Neural progenitor cell (in vitro differentiated cells): Measurements from ENCODE around the gene EN2. TPM values are rescaled to one million over a fixed set of nuclear protein-coding genes. Genes with fewer than 3 reads are reported as not detected.

Experiments
- DNase-seq: peaks from one replicate; pipeline ENCODE4 v3.0.0-alpha.2; 2016; ENCODE audit warnings: low spot score
- H2AFZ ChIP-seq: fragments of 200-600 bp; sonication (generic); replicated peaks from 2 replicates; pipeline ENCODE4 v1.6.1; 2016; ENCODE audit warnings: antibody characterized with exemption
- H3F3A ChIP-seq: fragments of 200-600 bp; sonication (generic); 2 replicates; pipeline ENCODE4 v1.6.1; 2016; ENCODE audit warnings: antibody characterized with exemption, low read depth
- H3K27ac ChIP-seq: fragments of 200-600 bp; sonication (generic); 2 replicates; pipeline ENCODE4 v1.5.1; 2016; ENCODE audit warnings: mild to moderate bottlenecking
- H3K27me3 ChIP-seq: fragments of 200-600 bp; sonication (generic); 2 replicates; pipeline ENCODE4 v1.6.1; 2016; ENCODE audit warnings: mild to moderate bottlenecking, moderate library complexity
- H3K36me3 ChIP-seq: fragments of 200-600 bp; sonication (generic); 2 replicates; pipeline ENCODE4 v1.5.1; 2016
- H3K4me1 ChIP-seq: fragments of 200-600 bp; sonication (generic); 2 replicates; pipeline ENCODE4 v1.6.1; 2016; ENCODE audit warnings: mixed run types
- H3K4me2 ChIP-seq: fragments of 200-600 bp; sonication (generic); 2 replicates; pipeline ENCODE4 v1.6.1; 2016
- H3K4me3 ChIP-seq: fragments of 200-600 bp; sonication (generic); 2 replicates; pipeline ENCODE4 v1.5.1; 2016
- H3K79me2 ChIP-seq: fragments of 200-600 bp; sonication (generic); 2 replicates; pipeline ENCODE4 v1.6.1; 2016; ENCODE audit warnings: low read depth
- H3K9ac ChIP-seq: fragments of 200-600 bp; sonication (generic); 2 replicates; pipeline ENCODE4 v1.6.1; 2016
- H3K9me3 ChIP-seq: fragments of 200-600 bp; sonication (generic); 2 replicates; pipeline ENCODE4 v1.5.1; 2016; ENCODE audit warnings: low read depth
- H4K20me1 ChIP-seq: fragments of 200-600 bp; sonication (generic); 2 replicates; pipeline ENCODE4 v1.6.1; 2016; ENCODE audit warnings: low read depth
- H3K27ac Mint-ChIP-seq: 3 replicates; pipeline ENCODE4 v1.8.0; 2021; ENCODE audit warnings: mixed read lengths
- H3K27me3 Mint-ChIP-seq: 2 replicates; pipeline ENCODE4 v1.8.0; 2022; ENCODE audit warnings: low read depth, mild to moderate bottlenecking, inconsistent platforms, moderate library complexity, mixed read lengths; ENCODE audit not compliant: insufficient read depth
- H3K36me3 Mint-ChIP-seq: 3 replicates; pipeline ENCODE4 v1.8.0; 2021; ENCODE audit warnings: mixed read lengths
- H3K4me1 Mint-ChIP-seq: 3 replicates; pipeline ENCODE4 v1.8.0; 2021; ENCODE audit warnings: mixed read lengths
- H3K4me3 Mint-ChIP-seq: 3 replicates; pipeline ENCODE4 v1.8.0; 2021; ENCODE audit warnings: mild to moderate bottlenecking, moderate library complexity, mixed read lengths
- H3K9me3 Mint-ChIP-seq: 3 replicates; pipeline ENCODE4 v1.8.0; 2020; ENCODE audit warnings: mixed read lengths
- CTCF ChIP-seq: fragments of 200-600 bp; sonication (generic); IDR thresholded peaks from 2 replicates; pipeline ENCODE4 v1.5.1; 2017; ENCODE audit warnings: antibody characterized with exemption, mild to moderate bottlenecking
- EZH2 ChIP-seq: fragments of 200-600 bp; sonication (generic); IDR thresholded peaks from 2 replicates; pipeline ENCODE4 v1.6.1; 2017; ENCODE audit warnings: antibody characterized with exemption, mild to moderate bottlenecking, moderate library complexity
- EZH2phosphoT487 ChIP-seq: fragments of 200-600 bp; sonication (generic); IDR thresholded peaks from 2 replicates; pipeline ENCODE4 v1.6.1; 2017; ENCODE audit warnings: antibody characterized with exemption
- total RNA-seq: library from RNA; depleted of rRNA; stranded (reverse); fragments of >200 nt; gene quantifications from 2 replicates; pipeline ENCODE4 v1.2.3, GENCODE V29; 2015; ENCODE audit warnings: low replicate concordance

The EN2 gene
- total RNA-seq, 1 donor from 2014 or later = not detected

DNA sequence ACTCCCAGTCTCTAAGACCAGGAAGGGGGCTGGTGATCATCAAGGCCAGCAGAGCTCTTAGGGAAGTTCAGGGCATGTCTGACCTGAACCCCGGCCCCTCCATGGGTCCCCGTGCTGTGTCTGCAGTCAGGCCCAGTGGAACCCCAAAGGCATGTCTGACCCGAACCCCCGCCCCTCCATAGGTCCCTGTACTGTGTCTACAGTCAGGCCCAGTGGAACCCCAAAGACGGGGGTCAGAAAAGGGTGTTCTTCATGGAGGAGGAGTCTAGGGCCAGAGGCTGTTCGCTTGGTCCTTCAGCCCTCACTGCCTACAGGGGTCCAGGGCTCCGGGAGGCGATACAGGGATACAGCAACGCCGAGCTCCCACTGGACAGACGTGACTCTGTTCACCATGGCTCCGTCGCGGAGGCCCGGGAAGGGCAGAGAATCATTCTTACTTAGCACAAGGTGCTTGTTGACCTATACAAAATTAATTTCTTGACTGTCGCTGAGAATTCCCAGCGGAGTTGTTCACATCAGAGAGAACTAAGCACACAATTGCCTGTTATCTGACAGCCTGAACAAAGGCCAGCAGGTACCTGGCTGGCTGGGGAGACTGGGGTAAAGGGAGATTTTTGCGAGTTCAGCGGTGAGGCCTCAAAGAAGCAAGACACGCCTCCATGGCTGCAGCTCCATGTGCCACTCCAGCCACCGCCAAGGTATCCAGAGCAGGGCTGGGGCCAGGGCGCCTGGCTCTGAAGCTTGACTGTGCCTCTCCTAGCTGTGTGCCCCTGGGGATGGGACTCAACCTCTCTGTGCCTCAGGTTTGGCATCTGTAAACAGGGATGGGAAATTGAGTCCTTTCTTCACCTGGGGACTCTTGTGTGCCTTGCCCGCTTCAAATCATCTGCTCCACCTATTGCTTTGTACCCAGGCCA lies 26.8 kb downstream of the EN2 start:
- TF ChIP-seq EZH2phosphoT487 (no peak), EZH2 (no peak), CTCF (no peak)
- no peak overlapping the region for H2AFZ ChIP-seq
- no peaks in the 10 kb centered on the region for H3K9me3 ChIP-seq
- peaks cover 11% of the 10 kb centered on the region for H3K4me1 ChIP-seq
- no peak overlapping the region for H3K4me3 ChIP-seq
- peaks cover 4% of the 10 kb centered on the region for H4K20me1 ChIP-seq
- H3K36me3 ChIP-seq = no peaks in the 10 kb centered on the region
- H3K9ac ChIP-seq = no peak overlapping the region
- H3K27me3 ChIP-seq = peaks cover 100% of the 10 kb centered on the region
- no peaks in the 10 kb centered on the region for H3K79me2 ChIP-seq
- no peak overlapping the region for H3K27ac ChIP-seq
- peaks cover 23% of the 10 kb centered on the region for H3F3A ChIP-seq
- peaks cover 21% of the 10 kb centered on the region for H3K27me3 Mint-ChIP-seq
- no peak overlapping the region for H3K4me2 ChIP-seq
- peaks cover 2% of the 10 kb centered on the region for H3K9me3 Mint-ChIP-seq
- peak overlapping the region; percentile 87 for H3K27ac Mint-ChIP-seq
- peaks cover 77% of the 10 kb centered on the region for H3K4me1 Mint-ChIP-seq
- DNase-seq = no peak
- H3K4me3 Mint-ChIP-seq = peak overlapping the region; percentile 58
- H3K36me3 Mint-ChIP-seq = peaks cover 21% of the 10 kb centered on the region

DNA sequence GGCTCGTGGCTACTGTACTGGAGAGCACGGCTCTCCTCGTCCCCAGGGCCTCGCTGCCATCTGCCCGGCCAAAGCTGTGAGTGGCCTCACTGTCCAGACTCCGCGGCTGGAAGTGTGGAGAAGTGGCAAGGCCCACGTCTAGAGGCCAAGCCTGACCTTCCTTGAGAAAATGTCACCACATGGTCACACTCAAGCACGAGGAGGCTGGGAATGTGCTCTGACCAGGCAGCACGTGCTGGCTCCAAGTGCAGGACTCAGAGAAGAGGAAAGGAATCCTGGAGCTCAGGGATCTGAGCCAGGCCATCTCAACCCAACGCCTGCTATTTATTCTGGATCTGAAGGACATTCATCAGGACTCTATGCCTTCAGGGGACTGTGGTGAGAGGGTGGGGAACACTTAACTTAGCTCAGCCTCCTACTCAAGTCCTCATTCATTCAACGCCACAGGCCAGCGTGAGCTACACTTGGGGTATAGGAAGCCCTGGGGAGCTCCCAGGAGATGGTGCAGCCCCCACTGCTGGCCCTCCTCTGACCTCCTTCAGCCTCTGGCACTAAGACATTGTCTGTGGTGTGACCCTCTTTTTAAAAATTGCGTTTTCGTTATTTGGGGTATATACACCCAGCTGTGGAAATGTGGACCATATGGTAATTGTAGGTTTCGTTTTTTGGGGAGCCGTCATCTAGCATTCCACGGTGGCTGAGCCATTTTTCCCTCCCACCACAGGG lies 29.0 kb downstream of the EN2 start:
- peaks cover under 1% of the 10 kb centered on the region for H3K9me3 Mint-ChIP-seq
- Histone ChIP-seq H4K20me1 (peaks cover 4% of the 10 kb centered on the region), H2AFZ (no peak overlapping the region), H3K27ac (no peak overlapping the region), H3K79me2 (no peaks in the 10 kb centered on the region), H3F3A (peaks cover 29% of the 10 kb centered on the region), H3K4me2 (no peak overlapping the region), H3K9me3 (no peaks in the 10 kb centered on the region), H3K27me3 (peaks cover 100% of the 10 kb centered on the region), H3K4me1 (peaks cover 30% of the 10 kb centered on the region), H3K9ac (no peak overlapping the region), H3K4me3 (no peak overlapping the region), H3K36me3 (no peaks in the 10 kb centered on the region)
- DNase-seq = no peak
- peaks cover 19% of the 10 kb centered on the region for H3K27me3 Mint-ChIP-seq
- peaks cover 86% of the 10 kb centered on the region for H3K4me1 Mint-ChIP-seq
- TF ChIP-seq EZH2 (no peak), EZH2phosphoT487 (no peak), CTCF (no peak)
- H3K27ac Mint-ChIP-seq = no peak overlapping the region
- peaks cover 10% of the 10 kb centered on the region for H3K36me3 Mint-ChIP-seq
- H3K4me3 Mint-ChIP-seq = no peak overlapping the region

GRCh38 chr7:155487509-155488482 lies 29.9 kb downstream of the EN2 start:
- Histone ChIP-seq H3K4me1 (peaks cover 32% of the 10 kb centered on the region), H3K4me3 (no peak overlapping the region), H2AFZ (no peak overlapping the region), H3K36me3 (no peaks in the 10 kb centered on the region), H3K9me3 (no peaks in the 10 kb centered on the region), H3F3A (peaks cover 22% of the 10 kb centered on the region), H3K79me2 (no peaks in the 10 kb centered on the region), H3K9ac (no peak overlapping the region), H3K4me2 (no peak overlapping the region), H4K20me1 (peaks cover 4% of the 10 kb centered on the region), H3K27me3 (peaks cover 100% of the 10 kb centered on the region), H3K27ac (no peak overlapping the region)
- Mint-ChIP-seq H3K27ac (peak overlapping the region; percentile 75), H3K36me3 (peaks cover 5% of the 10 kb centered on the region), H3K4me1 (peaks cover 85% of the 10 kb centered on the region), H3K4me3 (peak overlapping the region; percentile 42), H3K27me3 (peaks cover 15% of the 10 kb centered on the region), H3K9me3 (no peaks in the 10 kb centered on the region)
- DNase-seq = no peak
- TF ChIP-seq EZH2 (no peak), EZH2phosphoT487 (no peak), CTCF (no peak)
